PC-9 (cell line): Measurements from ENCODE around the gene CEP170. TPM values are rescaled to one million over a fixed set of nuclear protein-coding genes. Genes with fewer than 3 reads are reported as not detected.
"Not testable (repeated sequence)": the region's sequence is repeated elsewhere in the genome, so short reads cannot be mapped to it uniquely, and the experiment has no call there.

Source experiments
- BruUV-seq: library from RNA; stranded (reverse); fragments of 400-500 nt; replicated peaks from 2 replicates; lab custom pipeline; 2021; lab: Mats Ljungman, UMichigan
- CTCF ChIA-PET: fragments of 300-600 bp; sonication (Branson Sonifier 250); formaldehyde crosslinking; loops from one replicate; lab custom pipeline; 2022; ENCODE audit warnings: antibody characterized with exemption; lab: Charles Lee
- POLR2A ChIA-PET: fragments of 300-600 bp; sonication (Branson Sonifier 250); formaldehyde crosslinking; loops from one replicate; lab custom pipeline; 2022; ENCODE audit warnings: antibody characterized with exemption; ENCODE audit not compliant: unreplicated experiment; lab: Charles Lee
- DNase-seq, 2 experiments: peaks; one replicate each; pipeline versions ENCODE4 v3.0.0 to v3.0.0-alpha.2; 2015 to 2022; ENCODE audit warnings: mixed read lengths in 1 of 2
- H2AFZ ChIP-seq: fragments of 200-600 bp; sonication (generic); 2 replicates; pipeline ENCODE4 v1.8.1; 2017; ENCODE audit warnings: antibody characterized with exemption
- H3F3A ChIP-seq: fragments of 200-600 bp; sonication (generic); 2 replicates; pipeline ENCODE4 v1.8.1; 2017; ENCODE audit warnings: antibody characterized with exemption, mild to moderate bottlenecking, low read depth; ENCODE audit not compliant: insufficient read depth
- H3K27ac ChIP-seq: fragments of 200-600 bp; sonication (generic); 2 replicates; pipeline ENCODE4 v1.6.1; 2016; ENCODE audit warnings: mixed run types
- H3K27me3 ChIP-seq: fragments of 200-600 bp; sonication (generic); 2 replicates; pipeline ENCODE4 v1.6.1; 2016; ENCODE audit warnings: low read depth, mixed run types; ENCODE audit not compliant: insufficient read depth
- H3K36me3 ChIP-seq: fragments of 200-600 bp; sonication (generic); 2 replicates; pipeline ENCODE4 v1.6.1; 2016; ENCODE audit warnings: low read depth, mixed run types
- H3K4me1 ChIP-seq: fragments of 200-600 bp; sonication (generic); replicated peaks from 2 replicates; pipeline ENCODE4 v1.6.1; 2016; ENCODE audit warnings: mixed run types; ENCODE audit not compliant: insufficient read depth
- H3K4me2 ChIP-seq: fragments of 200-600 bp; sonication (generic); 2 replicates; pipeline ENCODE4 v1.6.1; 2017; ENCODE audit warnings: mixed run types
- H3K4me3 ChIP-seq: fragments of 200-600 bp; sonication (generic); 2 replicates; pipeline ENCODE4 v1.6.1; 2016; ENCODE audit warnings: mixed run types
- H3K79me2 ChIP-seq: fragments of 200-600 bp; sonication (generic); 2 replicates; pipeline ENCODE4 v1.6.1; 2017; ENCODE audit warnings: low read depth, mixed run types
- H3K9me2 ChIP-seq: fragments of 200-600 bp; sonication (generic); 2 replicates; pipeline ENCODE4 v1.8.1; 2017; ENCODE audit warnings: mild to moderate bottlenecking; ENCODE audit not compliant: insufficient read depth
- H3K9me3 ChIP-seq: fragments of 200-600 bp; sonication (generic); 2 replicates; pipeline ENCODE4 v1.8.1; 2016; ENCODE audit warnings: low read depth; ENCODE audit not compliant: insufficient read depth
- H4K20me1 ChIP-seq: fragments of 200-600 bp; sonication (generic); 2 replicates; pipeline ENCODE4 v1.8.1; 2017; ENCODE audit not compliant: insufficient read depth
- CTCF ChIP-seq: fragments of 200-600 bp; sonication (generic); conservative IDR thresholded peaks from 2 replicates; pipeline ENCODE4 v1.6.1; 2017; ENCODE audit warnings: mixed run types, antibody characterized with exemption, mild to moderate bottlenecking, moderate library complexity
- EZH2 ChIP-seq: fragments of 200-600 bp; sonication (generic); IDR thresholded peaks from 2 replicates; pipeline ENCODE4 v1.8.0; 2017; ENCODE audit warnings: antibody characterized with exemption, low read depth
- intact Hi-C: fragments of 100-400 bp; cut with micrococcal nuclease; formaldehyde crosslinking; loops from one replicate; pipeline ENCODE4 v1.10.0; 2022; ENCODE audit not compliant: unreplicated experiment
- total RNA-seq: library from RNA; stranded (reverse); gene quantifications from 2 replicates; pipeline ENCODE4 v1.2.3, GENCODE V29; 2021

The CEP170 gene
- total RNA-seq, 1 experiment from 2014 or later, result 40.8 TPM

- POLR2A ChIA-PET, result no interaction called here
- H3K4me2 ChIP-seq, result no peak overlapping the region
- BruUV-seq, result no TSS peak
These were observed 75.4 kb downstream of the CEP170 start for GRCh38 chr1:243179720-243180119.

GRCh38 chr1:243177792-243178191, 77.3 kb downstream of the CEP170 start:
- H3K27me3 ChIP-seq, H3K4me2 ChIP-seq, H4K20me1 ChIP-seq, H3K4me3 ChIP-seq, H3K27ac ChIP-seq, H3K9me3 ChIP-seq, POLR2A ChIA-PET, H3K9me2 ChIP-seq, BruUV-seq, H3F3A ChIP-seq, H3K79me2 ChIP-seq, intact Hi-C loops, CTCF ChIA-PET, H3K36me3 ChIP-seq, H2AFZ ChIP-seq, DNase-seq, H3K4me1 ChIP-seq: not testable (repeated sequence)

More at GRCh38 chr1:243179720-243180119, 75.4 kb downstream of the CEP170 start:
- Histone ChIP-seq H3K4me3 (no peak overlapping the region), H3K79me2 (no peaks in the 10 kb centered on the region), H3K36me3 (no peaks in the 10 kb centered on the region), H2AFZ (no peak overlapping the region), H4K20me1 (no peaks in the 10 kb centered on the region), H3K9me3 (no peaks in the 10 kb centered on the region), H3K9me2 (no peaks in the 10 kb centered on the region), H3K4me1 (no peaks in the 10 kb centered on the region), H3F3A (no peaks in the 10 kb centered on the region), H3K27ac (no peak overlapping the region), H3K27me3 (no peaks in the 10 kb centered on the region)
- TF ChIP-seq EZH2 (no peak), CTCF (no peak)
- intact Hi-C loops, result no loop called here
- DNase-seq, result no peak
- CTCF ChIA-PET, result no interaction called here

GRCh38 chr1:243173758-243174369, 81.2 kb downstream of the CEP170 start:
- H3K4me2 ChIP-seq, H4K20me1 ChIP-seq, CTCF ChIA-PET, H3K36me3 ChIP-seq, intact Hi-C loops, H3K9me3 ChIP-seq, H3K79me2 ChIP-seq, H3K4me3 ChIP-seq, H3K4me1 ChIP-seq, H3K27me3 ChIP-seq, POLR2A ChIA-PET, DNase-seq, H2AFZ ChIP-seq, BruUV-seq, H3K27ac ChIP-seq, H3K9me2 ChIP-seq, H3F3A ChIP-seq: not testable (repeated sequence)

- H3K9me3 ChIP-seq, H3K4me2 ChIP-seq, CTCF ChIA-PET, H3F3A ChIP-seq, BruUV-seq, H2AFZ ChIP-seq, H3K79me2 ChIP-seq, H3K27ac ChIP-seq, intact Hi-C loops, POLR2A ChIA-PET, H3K4me3 ChIP-seq, DNase-seq, H3K27me3 ChIP-seq, H3K9me2 ChIP-seq, H3K4me1 ChIP-seq, H4K20me1 ChIP-seq, H3K36me3 ChIP-seq: not testable (repeated sequence)
These were observed 90.2 kb downstream of the CEP170 start for GRCh38 chr1:243164911-243165310.

- H3K9me3 ChIP-seq, H3K36me3 ChIP-seq, H3K79me2 ChIP-seq, POLR2A ChIA-PET, H3K27ac ChIP-seq, H3K9me2 ChIP-seq, H3K4me3 ChIP-seq, H3F3A ChIP-seq, H2AFZ ChIP-seq, H4K20me1 ChIP-seq, DNase-seq, intact Hi-C loops, H3K4me1 ChIP-seq, H3K27me3 ChIP-seq, CTCF ChIA-PET, BruUV-seq, H3K4me2 ChIP-seq: not testable (repeated sequence)
These were observed 104.2 kb downstream of the CEP170 start for GRCh38 chr1:243150906-243151305.

GRCh38 chr1:243149120-243149519, 106.0 kb downstream of the CEP170 start:
- H3K27ac ChIP-seq, H3F3A ChIP-seq, H3K79me2 ChIP-seq, intact Hi-C loops, H4K20me1 ChIP-seq, POLR2A ChIA-PET, H3K9me3 ChIP-seq, DNase-seq, H3K27me3 ChIP-seq, H3K4me2 ChIP-seq, H3K36me3 ChIP-seq, BruUV-seq, H3K4me1 ChIP-seq, CTCF ChIA-PET, H3K4me3 ChIP-seq, H3K9me2 ChIP-seq, H2AFZ ChIP-seq: not testable (repeated sequence)

- H3K4me1 ChIP-seq, H3K9me3 ChIP-seq, intact Hi-C loops, H4K20me1 ChIP-seq, H3K4me3 ChIP-seq, BruUV-seq, DNase-seq, CTCF ChIA-PET, POLR2A ChIA-PET, H3K9me2 ChIP-seq, H3K79me2 ChIP-seq, H3K27ac ChIP-seq, H3K4me2 ChIP-seq, H3F3A ChIP-seq, H3K36me3 ChIP-seq, H3K27me3 ChIP-seq, H2AFZ ChIP-seq: not testable (repeated sequence)
These were observed 107.7 kb downstream of the CEP170 start for GRCh38 chr1:243147351-243147750.
